Panc1 (cell line): ENCODE results near the gene ZNF710. TPM values are rescaled to one million over a fixed set of nuclear protein-coding genes. Genes with fewer than 3 reads are reported as not detected.

Experiments used
- ATAC-seq: fragments of 200-7000 bp; cut with Tn5 transposase; 2 replicates; pipeline ENCODE4 v1.9.1; 2020; ENCODE audit warnings: mild to moderate bottlenecking, moderate library complexity
- BruUV-seq: library from RNA; stranded (reverse); fragments of 400-500 nt; replicated peaks from 2 replicates; lab custom pipeline; 2021; lab: Mats Ljungman, UMichigan
- CTCF ChIA-PET: fragments of 300-600 bp; sonication (Branson Sonifier 250); formaldehyde crosslinking; loops from one replicate; lab custom pipeline; 2022; ENCODE audit warnings: antibody characterized with exemption; lab: Charles Lee
- POLR2A ChIA-PET: fragments of 300-600 bp; sonication (Branson Sonifier 250); formaldehyde crosslinking; loops from one replicate; lab custom pipeline; 2022; ENCODE audit warnings: antibody characterized with exemption; lab: Charles Lee
- DNase-seq: peaks from one replicate; pipeline ENCODE4 v3.0.0-alpha.2; 2010; ENCODE audit warnings: low read depth, low spot score
- H3K27ac ChIP-seq: 2 replicates; pipeline ENCODE4 v1.5.1; 2011; ENCODE audit warnings: mild to moderate bottlenecking, low read length, inconsistent platforms
- H3K27me3 ChIP-seq: fragments of 200-500 bp; sonication (Bioruptor generic); 2 replicates; pipeline ENCODE4 v1.6.0; 2014; ENCODE audit warnings: low read length, inconsistent platforms; ENCODE audit not compliant: control insufficient read depth, insufficient read depth
- H3K36me3 ChIP-seq: fragments of 200-500 bp; sonication (Bioruptor generic); 2 replicates; pipeline ENCODE4 v1.5.1; 2014; ENCODE audit warnings: inconsistent platforms, mild to moderate bottlenecking, low read length, moderate library complexity; ENCODE audit not compliant: control insufficient read depth, insufficient read depth
- H3K4me1 ChIP-seq: 2 replicates; pipeline ENCODE4 v1.5.1; 2011; ENCODE audit warnings: inconsistent platforms, mild to moderate bottlenecking, low read length, moderate library complexity; ENCODE audit not compliant: control insufficient read depth, insufficient read depth
- H3K4me3 ChIP-seq, 2 experiments: 2 replicates each; pipeline ENCODE4 v1.5.1; 2011 to 2012; ENCODE audit warnings: low read depth in 2 of 2, low read length in 2 of 2, mild to moderate bottlenecking in 2 of 2, inconsistent platforms in 1 of 2, moderate library complexity in 1 of 2
- H3K9me3 ChIP-seq: fragments of 200-500 bp; sonication (Bioruptor generic); 2 replicates; pipeline ENCODE4 v1.5.1; 2014; ENCODE audit warnings: low read depth, mild to moderate bottlenecking, inconsistent platforms, low read length, moderate library complexity; ENCODE audit not compliant: control insufficient read depth, insufficient read depth
- CTCF ChIP-seq: fragments of 450-650 bp; IDR thresholded peaks from 2 replicates; pipeline ENCODE4 v1.5.1; 2017; ENCODE audit warnings: mild to moderate bottlenecking
- POLR2AphosphoS5 ChIP-seq: IDR thresholded peaks from 2 replicates; pipeline ENCODE4 v1.6.1; 2012; ENCODE audit warnings: mild to moderate bottlenecking, low read depth, low read length, moderate library complexity
- REST ChIP-seq, 2 experiments: IDR thresholded peaks; 2 replicates each; pipeline ENCODE4 v1.6.1; 2011 to 2012; ENCODE audit warnings: low read depth in 2 of 2, control low read depth in 1 of 2, low read length in 1 of 2, mild to moderate bottlenecking in 1 of 2, moderate library complexity in 1 of 2; ENCODE audit not compliant: insufficient read depth in 1 of 2
- SIN3A ChIP-seq: IDR thresholded peaks from 2 replicates; pipeline ENCODE4 v1.6.1; 2012; ENCODE audit warnings: low read depth, mild to moderate bottlenecking, low read length, moderate library complexity, borderline replicate concordance; ENCODE audit not compliant: insufficient read depth
- TCF7L2 ChIP-seq: IDR thresholded peaks from 2 replicates; pipeline ENCODE4 v1.6.1; 2011; ENCODE audit warnings: mild to moderate bottlenecking, low read depth, low read length, inconsistent platforms
- in situ Hi-C: cut with HindIII; loops from 2 replicates; pipeline ENCODE4 v1.10.0; 2016; ENCODE audit warnings: low sequenced_read_pairs, low pct_unique_long_range_greater_than_20kb
- intact Hi-C: fragments of 100-400 bp; cut with micrococcal nuclease; formaldehyde crosslinking; loops from one replicate; pipeline ENCODE4 v1.10.0; 2022; ENCODE audit not compliant: unreplicated experiment
- total RNA-seq: library from RNA; stranded (reverse); gene quantifications from one replicate; pipeline ENCODE4 v1.2.1, GENCODE V29; 2021; ENCODE audit not compliant: unreplicated experiment

ZNF710 gene
- total RNA-seq, 1 experiment from 2014 or later, result 15.8 TPM

- H3K9me3 ChIP-seq, result peaks cover 6% of the 10 kb centered on the region; the same call in 1 of the 2 replicates
- DNase-seq (no peak), ATAC-seq (no peak)
- ChIA-PET CTCF (interaction anchor here (0.5 kb wide), 1 partner anchor 14 kb away, joined by 4 read pairs; no protein-coding TSS in a partner anchor), POLR2A (no interaction called here)
- no peaks in the 10 kb centered on the region for H3K27me3 ChIP-seq
- no peak overlapping the region for H3K27ac ChIP-seq
- in situ Hi-C loops, result no loop called here
- H3K36me3 ChIP-seq, result no peaks in the 10 kb centered on the region
- no TSS peak for BruUV-seq
- intact Hi-C loops, result no loop called here
- no peak for TF ChIP-seq CTCF
- H3K4me3 ChIP-seq, result no peak overlapping the region
- H3K4me1 ChIP-seq, result no peaks in the 10 kb centered on the region
Measured at GRCh38 chr15:90013503-90013937, 12.4 kb downstream of the ZNF710 start.

- in situ Hi-C loops, result no loop called here
- 0 out of 2 replicates have a peak, but pooled peaks cover 2% of the 10 kb centered on the region for H3K4me1 ChIP-seq
- DNase-seq (no peak), ATAC-seq (no peak)
- intact Hi-C loops, result no loop called here
- no peaks in the 10 kb centered on the region for H3K36me3 ChIP-seq
- POLR2A ChIA-PET, result no interaction called here
- CTCF ChIA-PET, result no interaction called here
- H3K9me3 ChIP-seq, result peaks cover 6% of the 10 kb centered on the region; the same call in 1 of the 2 replicates
- H3K27ac ChIP-seq, result no peak overlapping the region
- no TSS peak for BruUV-seq
- no peak overlapping the region for H3K4me3 ChIP-seq
- TF ChIP-seq POLR2AphosphoS5 (no peak), CTCF (no peak), TCF7L2 (no peak), SIN3A (no peak), REST (IDR thresholded peaks at IDR 0.05; ENCODE audit: insufficient read depth in 1 of 2, low read depth in 2 of 2, low read length in 1 of 2) (no peak)
- H3K27me3 ChIP-seq, result no peaks in the 10 kb centered on the region
Measured at GRCh38 chr15:90015294-90015693, 14.2 kb downstream of the ZNF710 start.
